ENCODE measurements around the gene POU4F1. TPM values are rescaled to one million over a fixed set of nuclear protein-coding genes. Genes with fewer than 3 reads are reported as not detected.

Gene POU4F1
- polyA plus RNA-seq, 1 donor from 2014 or later = not detected

GRCh38 chr13:78611040-78611439 is 7.7 kb upstream of the POU4F1 start:
- Histone ChIP-seq H3K79me2 (replicated peaks; ENCODE audit: insufficient read depth, low read length) (no peaks in the 10 kb centered on the region), H3F3A (ENCODE audit: insufficient read depth, low read length, poor library complexity, severe bottlenecking) (no peaks in the 10 kb centered on the region), H3K9me2 (ENCODE audit: insufficient read depth, low read length) (no peaks in the 10 kb centered on the region), H3K27ac (ENCODE audit: low read length) (no peak overlapping the region), H3K9me3 (ENCODE audit: low read length) (no peaks in the 10 kb centered on the region), H3K4me2 (ENCODE audit: low read length) (no peak overlapping the region), H3K36me3 (ENCODE audit: insufficient read depth, low read length) (no peaks in the 10 kb centered on the region), H2AFZ (ENCODE audit: low read depth, low read length) (no peak overlapping the region), H4K20me1 (ENCODE audit: insufficient read depth) (no peaks in the 10 kb centered on the region), H3K9ac (ENCODE audit: low read length) (no peak overlapping the region), H3K4me3 (ENCODE audit: low read length) (no peak overlapping the region), H3K27me3 (ENCODE audit: insufficient read depth, low read depth, low read length) (peaks cover 60% of the 10 kb centered on the region)
- no peak for TF ChIP-seq RAD21 (conservative IDR thresholded peaks at IDR 0.05)
- no peak for TF ChIP-seq MXI1 (conservative IDR thresholded peaks at IDR 0.05; ENCODE audit: poor library complexity, severe bottlenecking)

- H3K27me3 ChIP-seq (ENCODE audit: insufficient read depth, low read depth, low read length) = peaks cover 66% of the 10 kb centered on the region
- no peak for TF ChIP-seq SMC3 (conservative IDR thresholded peaks at IDR 0.05; ENCODE audit: poor library complexity)
- no peak for TF ChIP-seq RAD21 (conservative IDR thresholded peaks at IDR 0.05)
- TF ChIP-seq MXI1 (conservative IDR thresholded peaks at IDR 0.05; ENCODE audit: poor library complexity, severe bottlenecking) = no peak
- no peak for TF ChIP-seq EP300 (conservative IDR thresholded peaks at IDR 0.05; ENCODE audit: poor library complexity, severe bottlenecking)
- TF ChIP-seq REST (IDR thresholded peaks at IDR 0.05; ENCODE audit: borderline replicate concordance) = no peak
- no peak for TF ChIP-seq POLR2AphosphoS5 (IDR thresholded peaks at IDR 0.05)
- no peak for TF ChIP-seq EZH2 (IDR thresholded peaks at IDR 0.05; ENCODE audit: borderline replicate concordance, insufficient read depth, low read length, poor library complexity, severe bottlenecking)
- no peak for TF ChIP-seq TAF1 (IDR thresholded peaks at IDR 0.05; ENCODE audit: low read depth)
- TF ChIP-seq, protein P1, sequence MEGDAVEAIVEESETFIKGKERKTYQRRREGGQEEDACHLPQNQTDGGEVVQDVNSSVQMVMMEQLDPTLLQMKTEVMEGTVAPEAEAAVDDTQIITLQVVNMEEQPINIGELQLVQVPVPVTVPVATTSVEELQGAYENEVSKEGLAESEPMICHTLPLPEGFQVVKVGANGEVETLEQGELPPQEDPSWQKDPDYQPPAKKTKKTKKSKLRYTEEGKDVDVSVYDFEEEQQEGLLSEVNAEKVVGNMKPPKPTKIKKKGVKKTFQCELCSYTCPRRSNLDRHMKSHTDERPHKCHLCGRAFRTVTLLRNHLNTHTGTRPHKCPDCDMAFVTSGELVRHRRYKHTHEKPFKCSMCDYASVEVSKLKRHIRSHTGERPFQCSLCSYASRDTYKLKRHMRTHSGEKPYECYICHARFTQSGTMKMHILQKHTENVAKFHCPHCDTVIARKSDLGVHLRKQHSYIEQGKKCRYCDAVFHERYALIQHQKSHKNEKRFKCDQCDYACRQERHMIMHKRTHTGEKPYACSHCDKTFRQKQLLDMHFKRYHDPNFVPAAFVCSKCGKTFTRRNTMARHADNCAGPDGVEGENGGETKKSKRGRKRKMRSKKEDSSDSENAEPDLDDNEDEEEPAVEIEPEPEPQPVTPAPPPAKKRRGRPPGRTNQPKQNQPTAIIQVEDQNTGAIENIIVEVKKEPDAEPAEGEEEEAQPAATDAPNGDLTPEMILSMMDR (IDR thresholded peaks at IDR 0.05; ENCODE audit: poor library complexity, severe bottlenecking) = no peak
- no peaks in the 10 kb centered on the region for H3K9me2 ChIP-seq (ENCODE audit: insufficient read depth, low read length)
- no peaks in the 10 kb centered on the region for H3K36me3 ChIP-seq (ENCODE audit: insufficient read depth, low read length)
- no peak overlapping the region for H2AFZ ChIP-seq (ENCODE audit: low read depth, low read length)
- H4K20me1 ChIP-seq (ENCODE audit: insufficient read depth) = no peaks in the 10 kb centered on the region
- no peaks in the 10 kb centered on the region for H3K79me2 ChIP-seq (replicated peaks; ENCODE audit: insufficient read depth, low read length)
- H3K9ac ChIP-seq (ENCODE audit: low read length) = no peak overlapping the region
- no peak overlapping the region for H3K27ac ChIP-seq (ENCODE audit: low read length)
- H3F3A ChIP-seq (ENCODE audit: insufficient read depth, low read length, poor library complexity, severe bottlenecking) = no peaks in the 10 kb centered on the region
- no peak overlapping the region for H3K4me3 ChIP-seq (ENCODE audit: low read length)
- H3K9me3 ChIP-seq (ENCODE audit: low read length) = no peaks in the 10 kb centered on the region
- H3K4me2 ChIP-seq (ENCODE audit: low read length) = no peak overlapping the region
Measured at GRCh38 chr13:78610381-78610883, 7.1 kb upstream of the POU4F1 start.
